Measurements from ENCODE around the gene SCG2.

SCG2 gene, protein sequence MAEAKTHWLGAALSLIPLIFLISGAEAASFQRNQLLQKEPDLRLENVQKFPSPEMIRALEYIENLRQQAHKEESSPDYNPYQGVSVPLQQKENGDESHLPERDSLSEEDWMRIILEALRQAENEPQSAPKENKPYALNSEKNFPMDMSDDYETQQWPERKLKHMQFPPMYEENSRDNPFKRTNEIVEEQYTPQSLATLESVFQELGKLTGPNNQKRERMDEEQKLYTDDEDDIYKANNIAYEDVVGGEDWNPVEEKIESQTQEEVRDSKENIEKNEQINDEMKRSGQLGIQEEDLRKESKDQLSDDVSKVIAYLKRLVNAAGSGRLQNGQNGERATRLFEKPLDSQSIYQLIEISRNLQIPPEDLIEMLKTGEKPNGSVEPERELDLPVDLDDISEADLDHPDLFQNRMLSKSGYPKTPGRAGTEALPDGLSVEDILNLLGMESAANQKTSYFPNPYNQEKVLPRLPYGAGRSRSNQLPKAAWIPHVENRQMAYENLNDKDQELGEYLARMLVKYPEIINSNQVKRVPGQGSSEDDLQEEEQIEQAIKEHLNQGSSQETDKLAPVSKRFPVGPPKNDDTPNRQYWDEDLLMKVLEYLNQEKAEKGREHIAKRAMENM

DNA sequence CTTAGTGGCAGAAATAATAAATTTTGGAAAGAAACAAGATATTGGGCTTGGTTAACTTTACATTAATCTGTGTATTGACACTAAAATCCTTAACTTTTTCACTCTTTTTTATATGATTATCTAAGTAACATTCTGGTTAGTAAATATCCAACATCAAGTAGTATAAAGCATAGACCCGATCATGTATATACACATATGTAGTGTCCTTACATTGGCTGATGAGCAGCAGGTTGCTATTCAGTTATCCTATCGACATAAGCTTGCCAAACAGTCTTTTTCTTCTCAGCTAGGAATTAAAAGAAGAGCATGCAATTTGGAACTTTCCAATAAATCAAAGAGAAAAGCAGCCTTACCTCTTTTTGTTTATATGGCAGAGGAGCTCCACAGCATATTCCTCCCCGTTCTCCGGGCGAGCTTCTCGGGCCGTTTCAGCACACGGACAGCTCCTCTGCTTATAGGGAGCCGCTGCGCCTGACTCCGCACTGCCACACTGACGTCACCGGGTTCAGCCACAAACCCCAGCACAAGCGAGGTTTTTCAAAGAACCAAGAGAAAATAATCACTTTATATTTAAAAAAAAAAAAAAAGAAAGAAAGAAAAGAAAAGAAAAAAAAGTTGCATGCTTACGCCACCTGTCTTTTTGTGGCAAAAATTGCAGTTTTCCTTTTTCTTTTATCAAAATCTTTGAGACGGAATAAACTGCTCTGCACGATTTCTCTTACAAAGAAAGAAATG, at the start of gene SCG2:
SCG2 (minus strand) TSS at position 430 of the 735 bp plus-strand sequence. CDS start 3,079 bp downstream, outside the sequence.
- DNase-seq: peak; percentile 60
- in situ Hi-C loops (cut with MboI; ENCODE audit: low pct_unique_long_range_greater_than_20kb, low sequenced_read_pairs): no loop called here

DNA sequence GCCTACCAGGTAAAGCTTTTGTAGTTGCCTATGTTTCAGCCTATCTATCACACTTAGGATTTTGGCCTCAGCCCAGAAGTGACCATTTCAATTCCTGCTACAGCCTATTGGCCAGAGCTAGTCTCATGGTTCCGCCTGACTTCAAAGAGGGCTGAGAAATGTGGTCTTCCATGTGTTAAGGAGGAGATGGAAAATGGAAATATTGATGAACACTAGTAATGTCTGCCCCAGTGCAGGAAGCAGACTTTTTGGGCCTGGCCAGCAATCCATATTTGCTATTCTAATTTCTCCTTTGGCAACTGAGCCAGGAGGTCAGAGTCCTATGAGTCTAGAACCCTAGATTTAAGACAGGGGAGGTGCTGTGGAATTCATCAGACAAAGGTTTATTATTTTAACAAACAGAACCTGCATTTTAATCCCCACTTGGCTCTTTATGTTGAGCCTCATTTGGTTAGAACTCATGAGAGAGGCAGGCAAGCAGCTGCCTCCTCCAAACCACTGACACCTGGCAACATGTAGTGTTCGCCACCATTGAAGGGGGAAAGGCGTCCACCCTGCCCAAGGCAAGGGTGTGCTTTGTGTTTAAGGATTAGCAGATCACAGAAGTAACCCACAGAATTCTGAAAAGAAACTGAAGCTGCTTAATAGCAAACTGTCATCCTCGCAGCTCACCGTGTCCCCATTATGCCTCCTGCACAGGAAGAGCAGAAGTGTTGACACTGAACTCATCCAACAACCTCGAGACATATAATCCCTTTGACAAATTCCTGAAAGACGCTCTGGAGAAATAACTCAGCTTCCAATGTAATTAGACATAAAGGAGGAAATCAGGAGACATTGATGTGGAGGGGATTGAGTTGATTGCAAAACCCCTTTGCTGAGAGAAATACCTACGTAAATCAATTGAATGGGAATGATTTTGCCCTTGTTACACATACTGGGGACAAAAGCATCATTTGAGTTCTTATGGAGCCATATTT, 47.7 kb upstream of the SCG2 start:
- no peak for DNase-seq
- in situ Hi-C loops (cut with MboI; ENCODE audit: low pct_unique_long_range_greater_than_20kb, low sequenced_read_pairs): no loop called here

DNA sequence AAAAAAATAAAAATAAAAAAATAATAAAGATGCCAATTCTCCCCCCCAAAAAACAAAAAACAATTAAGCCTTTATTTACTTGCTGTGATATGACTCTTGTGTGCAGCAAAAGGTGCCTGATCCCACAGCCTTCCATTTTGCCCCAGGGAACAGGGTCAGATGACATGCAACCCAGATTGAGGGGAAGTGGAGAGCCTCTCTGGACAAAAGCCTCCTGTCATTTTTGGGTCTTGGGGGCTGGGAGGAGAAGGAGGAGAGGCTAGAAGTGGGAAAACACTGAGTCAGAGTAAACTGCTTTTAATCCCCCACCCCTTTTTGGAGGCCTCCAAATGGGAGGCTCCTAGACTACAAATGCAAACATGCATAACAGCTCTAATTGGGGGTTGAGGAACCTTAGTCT, 46.6 kb upstream of the SCG2 start:
- no peak for DNase-seq
- in situ Hi-C loops (cut with MboI; ENCODE audit: low pct_unique_long_range_greater_than_20kb, low sequenced_read_pairs): no loop called here

DNA sequence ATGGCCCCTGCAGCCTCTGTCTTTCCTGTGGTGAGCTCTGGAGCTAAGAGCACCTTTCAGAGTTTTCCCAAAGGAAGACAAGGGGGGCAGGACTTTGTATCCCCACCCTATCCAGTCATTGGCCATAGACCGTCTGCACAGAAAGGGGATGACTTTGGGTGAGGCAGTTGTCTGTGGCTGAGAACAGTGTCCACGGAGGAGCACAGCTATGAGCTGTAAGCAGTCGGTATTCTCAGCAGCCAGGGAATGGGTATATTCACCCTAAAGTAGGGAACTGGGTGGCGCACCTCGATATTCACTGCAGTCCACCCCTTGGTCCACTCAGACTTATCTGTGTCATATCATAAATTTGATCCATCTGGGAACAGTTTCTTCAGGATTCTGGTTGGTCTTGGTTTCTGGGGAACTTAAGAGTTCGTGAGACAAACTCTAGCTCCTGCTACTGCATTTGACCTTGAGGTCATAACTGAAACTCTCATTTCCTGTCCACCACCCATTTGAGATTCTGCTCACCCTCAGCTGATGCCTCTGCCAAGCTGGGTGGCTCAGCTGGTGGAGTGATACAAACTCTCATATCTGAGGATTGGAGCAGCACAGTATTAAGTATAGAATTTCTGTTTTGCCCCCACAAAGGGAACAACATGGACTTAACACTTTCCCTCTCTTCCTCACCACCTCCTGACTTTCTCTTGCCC, 45.2 kb upstream of the SCG2 start:
- no peak for DNase-seq

DNA sequence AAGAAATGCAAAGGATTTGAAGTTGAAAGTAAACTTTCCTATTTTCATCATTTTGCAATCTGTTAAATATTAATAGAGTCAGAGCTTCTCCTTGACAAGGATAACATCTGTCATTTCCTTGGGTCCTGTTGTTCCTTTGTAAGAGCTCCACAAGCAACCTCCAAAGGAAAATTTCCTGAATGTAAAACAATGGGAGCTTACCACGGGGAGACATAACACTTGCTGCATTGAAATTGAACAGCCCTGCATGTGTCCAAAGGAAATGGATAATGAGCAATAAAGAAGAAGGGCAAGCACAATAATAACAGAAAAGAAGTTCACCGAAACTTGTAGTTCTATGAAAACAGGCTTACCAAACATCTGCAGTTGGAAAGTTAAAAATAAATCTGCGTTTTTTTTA, 42.0 kb upstream of the SCG2 start:
- no peak for DNase-seq
- in situ Hi-C loops (cut with MboI; ENCODE audit: low pct_unique_long_range_greater_than_20kb, low sequenced_read_pairs): no loop called here

More for the DNA sequence above, 45.2 kb upstream of the SCG2 start:
- in situ Hi-C loops (cut with MboI; ENCODE audit: low pct_unique_long_range_greater_than_20kb, low sequenced_read_pairs): no loop called here

DNA sequence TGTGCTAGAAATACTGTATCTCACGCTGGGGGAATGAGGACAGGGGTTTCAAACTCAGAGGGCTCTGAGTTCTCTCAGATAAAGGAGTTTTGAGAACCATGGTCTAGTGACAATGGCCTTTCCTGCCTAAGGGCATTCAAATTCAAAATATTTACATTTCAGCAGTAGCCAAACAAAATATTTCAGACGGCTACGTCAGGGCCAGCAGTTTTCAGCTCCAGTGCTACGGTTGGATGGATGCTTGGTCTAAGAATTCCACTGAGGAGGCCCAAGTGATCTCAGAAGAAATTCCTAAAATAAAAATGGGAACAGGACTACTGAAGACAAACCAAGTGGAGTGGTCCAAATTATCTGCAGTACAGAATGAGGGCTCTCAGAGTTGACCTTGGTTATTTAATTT, 41.1 kb upstream of the SCG2 start:
- no peak for DNase-seq
- in situ Hi-C loops (cut with MboI; ENCODE audit: low pct_unique_long_range_greater_than_20kb, low sequenced_read_pairs): no loop called here

DNA sequence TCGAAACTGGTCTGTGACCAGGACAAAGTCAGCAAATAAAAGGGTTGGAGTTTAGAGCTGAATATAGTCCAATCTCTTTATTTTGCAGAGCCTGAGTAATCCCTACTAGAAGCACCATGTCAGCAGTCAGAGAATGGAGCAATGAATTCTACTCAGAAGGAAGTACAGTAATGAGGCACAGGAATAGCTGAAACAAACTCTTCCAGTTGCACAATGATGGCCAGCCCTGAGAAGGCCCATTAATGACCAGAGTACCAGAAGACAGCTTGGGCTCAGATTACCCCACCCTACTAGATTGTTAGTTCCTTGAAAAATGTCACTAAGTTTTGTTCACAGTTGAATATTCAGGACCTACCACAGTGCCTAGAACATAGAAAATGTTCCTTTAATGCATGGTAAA, 40.3 kb upstream of the SCG2 start:
- DNase-seq: no peak

DNA sequence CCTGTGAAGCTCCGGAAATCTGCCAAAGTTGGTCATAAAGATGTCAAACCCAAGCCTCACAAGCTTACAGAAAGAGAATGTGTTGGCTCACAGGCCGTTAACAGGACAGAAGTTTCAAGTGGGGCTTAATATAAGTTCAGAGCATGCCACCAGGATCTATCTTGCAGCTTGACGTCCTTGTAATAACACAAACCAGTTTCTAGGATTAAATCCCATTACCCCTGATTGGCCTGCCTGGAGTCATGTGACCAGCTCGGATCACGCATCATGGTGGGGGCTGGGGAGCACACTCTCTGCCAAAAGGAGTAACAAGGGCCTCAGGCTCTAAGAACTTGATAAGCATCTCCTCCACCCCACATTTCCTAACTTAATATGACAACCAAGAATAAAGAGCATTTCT, 38.9 kb upstream of the SCG2 start:
- no peak for DNase-seq
- in situ Hi-C loops (cut with MboI; ENCODE audit: low pct_unique_long_range_greater_than_20kb, low sequenced_read_pairs): no loop called here

More for the DNA sequence above, 40.3 kb upstream of the SCG2 start:
- in situ Hi-C loops (cut with MboI; ENCODE audit: low pct_unique_long_range_greater_than_20kb, low sequenced_read_pairs): no loop called here

DNA sequence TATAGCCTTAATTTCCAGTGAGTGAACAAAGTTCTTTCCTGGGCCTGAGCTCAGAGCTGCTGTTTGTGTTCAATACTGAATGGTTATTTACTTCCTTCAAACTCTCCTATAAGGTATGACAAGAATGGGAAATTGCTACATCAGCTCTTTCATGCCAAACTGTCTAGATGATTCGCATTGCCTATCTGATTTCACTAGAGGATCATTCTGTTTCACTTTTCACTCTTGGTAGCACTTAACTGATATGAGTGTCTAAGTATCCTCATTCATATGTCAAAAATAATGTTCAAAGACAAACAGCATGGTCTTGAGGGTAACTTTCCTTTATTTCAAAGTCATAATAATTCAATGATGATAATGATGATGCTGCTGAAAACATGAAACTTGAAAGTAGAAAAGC, 32.9 kb upstream of the SCG2 start:
- DNase-seq: no peak
- in situ Hi-C loops (cut with MboI; ENCODE audit: low pct_unique_long_range_greater_than_20kb, low sequenced_read_pairs): no loop called here

DNA sequence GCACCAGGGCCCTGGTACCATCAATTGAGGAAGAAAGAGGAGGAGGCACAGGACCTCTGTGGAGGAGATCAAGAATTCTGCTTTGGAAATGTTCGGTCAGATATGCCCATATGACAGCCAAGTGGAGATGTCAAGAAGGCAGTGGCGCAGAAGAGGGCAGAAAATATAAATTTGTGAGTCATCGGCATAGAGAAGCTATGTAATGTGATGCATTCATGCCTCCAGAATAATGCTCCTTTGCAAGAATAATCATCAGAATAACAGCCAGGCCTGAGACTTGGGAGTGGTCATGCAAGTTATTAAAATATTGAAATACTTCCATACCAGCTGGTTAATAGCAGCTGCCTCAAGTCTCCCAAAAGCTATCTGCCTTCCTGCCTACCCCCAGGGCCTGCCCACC, 32.1 kb upstream of the SCG2 start:
- no peak for DNase-seq
- in situ Hi-C loops (cut with MboI; ENCODE audit: low pct_unique_long_range_greater_than_20kb, low sequenced_read_pairs): no loop called here

DNA sequence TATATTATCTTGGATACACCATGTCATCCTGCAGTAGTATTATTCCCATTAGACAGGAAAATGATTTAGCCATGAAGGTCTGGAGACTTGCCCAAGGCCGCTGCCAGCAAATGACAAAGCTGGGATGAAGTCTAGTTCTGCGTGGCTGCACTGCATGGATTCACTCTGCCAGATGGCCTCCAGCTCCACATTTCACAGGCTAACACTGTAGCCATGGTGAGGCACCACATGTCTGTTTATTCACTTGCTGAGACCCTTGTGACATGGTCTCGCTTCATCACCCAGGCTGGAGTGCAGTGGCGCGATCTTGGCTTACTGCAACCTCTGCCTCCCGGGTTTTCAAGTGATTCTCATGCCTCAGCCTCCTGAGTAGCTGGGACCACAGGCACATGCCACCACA, 31.5 kb upstream of the SCG2 start:
- in situ Hi-C loops (cut with MboI; ENCODE audit: low pct_unique_long_range_greater_than_20kb, low sequenced_read_pairs): no loop called here
- DNase-seq: no peak

DNA sequence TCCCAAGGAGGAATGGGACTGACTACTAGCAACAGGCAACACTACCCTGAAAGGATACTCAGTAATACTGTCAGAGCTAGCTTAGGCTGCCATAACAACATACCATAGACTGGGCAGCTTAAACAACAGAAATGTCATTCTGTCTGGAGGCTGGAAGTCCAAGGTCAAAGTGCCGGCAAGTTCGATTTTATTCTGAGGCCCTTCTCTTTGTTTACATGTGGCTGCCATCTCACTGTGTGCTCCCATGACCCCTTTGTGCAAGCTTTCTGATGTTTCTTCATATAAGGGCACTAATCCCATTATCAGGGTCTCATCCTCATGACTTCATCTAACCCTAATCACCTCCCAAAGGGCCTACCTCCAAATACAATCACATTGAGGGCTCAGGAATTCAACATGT, 30.7 kb upstream of the SCG2 start:
- DNase-seq: no peak
- in situ Hi-C loops (cut with MboI; ENCODE audit: low pct_unique_long_range_greater_than_20kb, low sequenced_read_pairs): no loop called here

DNA sequence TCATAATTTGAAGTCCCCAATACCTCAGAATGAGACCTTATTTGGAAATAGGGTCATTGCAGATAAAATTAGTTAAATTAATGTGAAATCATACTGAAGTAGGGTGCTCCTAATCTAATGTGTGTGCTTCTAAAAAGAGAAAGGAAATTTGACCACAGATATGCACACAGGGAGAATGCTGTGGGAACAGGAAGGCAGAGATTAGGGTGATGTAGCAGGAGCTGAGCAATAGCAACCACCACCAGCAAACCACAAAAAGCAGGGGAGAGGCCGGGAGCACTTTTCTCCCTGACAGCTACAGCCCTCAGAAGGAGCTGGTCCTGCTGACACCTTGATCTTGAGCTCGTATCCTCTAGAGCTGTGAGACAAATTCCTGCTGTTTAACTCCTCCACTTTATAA, 24.6 kb upstream of the SCG2 start:
- DNase-seq: no peak
- in situ Hi-C loops (cut with MboI; ENCODE audit: low pct_unique_long_range_greater_than_20kb, low sequenced_read_pairs): no loop called here

DNA sequence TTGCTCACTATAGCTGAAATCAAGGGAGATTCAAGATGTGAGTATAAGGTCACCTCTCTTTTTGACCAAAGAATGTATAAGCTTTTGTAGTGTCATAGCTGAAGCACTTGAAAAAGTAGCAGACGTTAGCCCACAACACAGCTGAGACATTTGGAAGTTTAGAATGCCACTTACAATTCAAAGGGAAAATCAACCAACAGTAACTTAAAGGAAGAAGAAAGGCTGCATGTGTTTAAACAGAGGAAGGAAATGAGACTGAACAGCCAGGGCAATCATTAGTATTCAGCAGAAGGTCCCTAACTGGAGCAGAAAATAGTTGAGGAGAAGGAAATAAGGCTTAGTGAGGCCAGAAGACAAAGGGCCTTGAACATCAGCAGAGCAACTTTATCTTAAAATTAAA, 23.5 kb upstream of the SCG2 start:
- in situ Hi-C loops (cut with MboI; ENCODE audit: low pct_unique_long_range_greater_than_20kb, low sequenced_read_pairs): no loop called here
- DNase-seq: no peak

DNA sequence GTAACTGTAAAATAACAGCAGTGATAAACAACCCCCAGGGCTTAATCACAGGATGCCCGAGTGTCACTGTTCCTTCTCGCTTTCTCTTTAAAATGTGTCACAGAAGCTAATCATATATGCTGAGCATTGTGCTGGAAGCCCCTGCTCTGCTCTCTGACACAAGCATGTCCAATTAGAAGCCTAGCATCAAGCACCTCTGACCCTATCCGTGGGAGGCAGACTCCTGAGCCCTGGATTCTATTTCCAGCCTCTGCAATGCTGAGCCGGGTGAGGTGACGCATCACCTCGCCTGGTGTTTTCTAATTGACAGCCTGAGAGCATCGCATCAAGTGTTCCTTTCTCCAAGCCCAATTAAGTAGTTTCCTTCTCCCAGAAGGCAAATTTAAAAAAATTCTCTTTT, 19.7 kb upstream of the SCG2 start:
- no peak for DNase-seq
- in situ Hi-C loops (cut with MboI; ENCODE audit: low pct_unique_long_range_greater_than_20kb, low sequenced_read_pairs): no loop called here

DNA sequence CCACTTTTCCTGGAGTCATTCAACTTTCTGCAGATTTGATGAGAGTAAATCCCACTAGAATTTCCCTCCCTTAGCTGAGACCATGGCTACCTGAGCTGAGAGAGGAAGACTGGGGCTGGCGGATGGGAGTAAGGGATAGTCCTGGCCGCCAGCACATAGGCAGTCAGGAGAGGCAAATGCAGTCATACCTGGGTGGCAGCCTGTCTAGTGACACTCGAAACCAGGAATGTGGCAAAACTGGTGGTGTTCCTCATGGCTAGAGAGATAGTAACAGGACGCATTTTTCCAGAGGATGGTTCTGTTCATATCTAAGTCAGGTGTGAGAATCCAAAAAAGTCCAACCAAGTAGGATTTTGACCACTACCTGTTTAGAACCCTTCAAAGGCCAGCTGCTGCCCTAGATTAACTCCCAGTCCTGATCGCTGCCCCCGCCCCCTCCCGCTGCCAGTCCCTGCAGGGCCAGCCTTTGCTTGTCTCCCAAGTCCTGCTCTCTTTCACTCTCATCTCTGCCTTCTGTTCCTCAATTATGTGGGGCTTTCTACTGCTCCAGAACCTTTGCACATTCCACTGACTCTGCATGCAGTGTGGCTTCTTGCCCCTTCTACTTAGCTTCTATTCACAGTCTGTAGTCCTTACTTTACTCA, 17.4 kb upstream of the SCG2 start:
- no peak for DNase-seq
- in situ Hi-C loops (cut with MboI; ENCODE audit: low pct_unique_long_range_greater_than_20kb, low sequenced_read_pairs): no loop called here

DNA sequence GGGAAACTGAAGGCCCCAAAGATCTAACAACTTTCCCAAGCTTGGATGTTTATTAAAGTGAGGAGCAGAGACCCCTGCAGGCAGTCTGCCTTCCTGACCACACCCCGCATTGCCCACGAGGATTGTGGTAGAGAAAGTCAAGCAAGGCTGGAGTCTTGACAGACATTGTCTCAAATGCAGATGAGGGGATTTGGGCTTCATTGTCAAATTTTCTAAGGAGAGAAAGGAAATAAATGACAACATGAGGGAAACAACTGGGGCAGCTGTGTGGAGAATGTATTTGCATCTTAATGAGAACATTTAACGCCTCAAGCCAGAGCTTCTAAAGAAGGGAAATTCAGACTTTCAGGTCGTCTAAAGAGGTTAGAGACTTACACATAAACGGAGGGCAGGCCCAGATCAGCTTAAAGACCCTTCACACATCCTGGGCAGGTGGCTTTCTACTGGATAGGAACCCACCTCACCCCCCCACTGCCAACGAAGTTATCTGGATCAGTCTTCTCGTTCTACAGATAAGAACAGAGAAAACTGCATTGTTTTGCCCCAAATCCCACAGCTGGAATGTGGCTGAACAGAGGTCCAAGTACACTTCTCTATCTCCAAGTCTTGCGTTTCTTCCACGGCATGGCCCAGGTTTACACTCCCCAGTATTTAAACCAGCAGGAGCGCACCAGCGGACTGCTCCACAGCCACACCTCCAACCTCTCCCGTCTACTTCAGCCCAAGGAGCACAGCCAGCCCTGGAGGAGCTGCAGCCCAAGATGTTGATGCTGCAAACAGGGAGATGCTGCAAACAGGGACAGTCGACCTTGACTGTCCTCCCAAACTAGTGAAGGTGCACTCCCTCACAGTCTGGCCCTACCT, 16.2 kb upstream of the SCG2 start:
- no peak for DNase-seq
- in situ Hi-C loops (cut with MboI; ENCODE audit: low pct_unique_long_range_greater_than_20kb, low sequenced_read_pairs): no loop called here
